Pancreas (tissue), 10 donors: ENCODE data around the gene RALA. TPM values are rescaled to one million over a fixed set of nuclear protein-coding genes. Genes with fewer than 3 reads are reported as not detected.

Experiments
- ATAC-seq, 4 donors: fragments of 200-7000 bp; cut with Tn5 transposase; one replicate each; pipeline versions ENCODE4 v1.8.0 to v1.9.1; 2020; ENCODE audit warnings: mild to moderate bottlenecking in 4 of 4, moderate library complexity in 4 of 4
- DNase-seq, 6 donors: peaks; one replicate each; pipeline ENCODE4 v3.0.0-alpha.2; 2020
- FAIRE-seq: peaks from 2 replicates; lab custom pipeline; 2012; peaks lifted over from hg19 to GRCh38; lab: Jason Lieb, UNC
- H3K27ac ChIP-seq, 4 donors: fragments of 200-600 bp; sonication (generic); 1 replicate in 3 of 4; 2 replicates in 1 of 4; pipeline versions ENCODE4 v1.5.0 to v1.8.0; 2020
- H3K27me3 ChIP-seq, 4 donors: fragments of 200-600 bp; one replicate each; pipeline ENCODE4 v1.8.0; 2021
- H3K36me3 ChIP-seq, 3 donors: fragments of 200-600 bp; sonication (generic) in 1 of 3; one replicate each; pipeline versions ENCODE4 v1.5.0 to v1.8.0; 2020 to 2021
- H3K4me1 ChIP-seq, 3 donors: fragments of 200-600 bp; one replicate each; pipeline ENCODE4 v1.8.0; 2021
- H3K4me3 ChIP-seq, 4 donors: fragments of 200-600 bp; sonication (generic) in 2 of 4; one replicate each; pipeline versions ENCODE4 v1.5.0 to v1.8.0; 2020 to 2021
- H3K9me3 ChIP-seq, 4 donors: fragments of 200-600 bp; one replicate each; pipeline ENCODE4 v1.8.0; 2021
- WGBS, 2 donors: extraction: QIAGEN DNeasy Blood & Tissue Kit; methylation state at CpG; one replicate each; pipeline ENCODE4 v1.1.7; 2013; 5-methylcytosine and 5-hydroxymethylcytosine counted together
- intact Hi-C, 3 donors: fragments of 100-400 bp; cut with DNase I; formaldehyde crosslinking; loops; one replicate each; pipeline versions ENCODE4 v1.11.1 to v1.14.2; 2022
- polyA plus RNA-seq, 2 donors: library from polyadenylated mRNA; stranded (reverse); fragments of 200-250 nt; gene quantifications; one replicate each; pipeline ENCODE4 v1.2.3, GENCODE V29; 2013
- total RNA-seq, 6 donors: library from RNA; stranded (reverse); fragmentation: NEBNext Ultra II Directional in 4 of 6; extraction: Animal tissue kit (Norgen Biotek cat#: 25700) in 4 of 6; gene quantifications; one replicate each; pipeline versions ENCODE4 v1.2.1 to v1.2.4, GENCODE V29; 2021 to 2023
- TF ChIP-seq, protein P1 (sequence below), 4 donors: fragments of 200-600 bp; sonication (generic) in 3 of 4; IDR thresholded peaks; one replicate each; pipeline versions ENCODE4 v1.5.0 to v1.8.0; 2021; ENCODE audit warnings: antibody characterized with exemption in 4 of 4
- donor health status: healthy with polysubstance abuse.
- donor health status: DM: no; HTN: no; CAD: no; lungs with moderate emphysema.
- donor health status: DM: no; HTN: no; CAD: no.
- donor health status: control.
- donor health status: control.
- donor health status: Bipolar disorder and iron deficiency.
- donor health status: DM: yes; HTN: yes; CAD: no.
- donor health status: DM: no; HTN: no; CAD: no.
- donor health status: DM: no; HTN: no; CAD: no.
- donor health status: DM: yes; HTN: yes; CAD: no.

The RALA gene
- total and polyA plus RNA-seq, 8 donors, result 7.0 to 19.1 (median 8.8) TPM

DNA sequence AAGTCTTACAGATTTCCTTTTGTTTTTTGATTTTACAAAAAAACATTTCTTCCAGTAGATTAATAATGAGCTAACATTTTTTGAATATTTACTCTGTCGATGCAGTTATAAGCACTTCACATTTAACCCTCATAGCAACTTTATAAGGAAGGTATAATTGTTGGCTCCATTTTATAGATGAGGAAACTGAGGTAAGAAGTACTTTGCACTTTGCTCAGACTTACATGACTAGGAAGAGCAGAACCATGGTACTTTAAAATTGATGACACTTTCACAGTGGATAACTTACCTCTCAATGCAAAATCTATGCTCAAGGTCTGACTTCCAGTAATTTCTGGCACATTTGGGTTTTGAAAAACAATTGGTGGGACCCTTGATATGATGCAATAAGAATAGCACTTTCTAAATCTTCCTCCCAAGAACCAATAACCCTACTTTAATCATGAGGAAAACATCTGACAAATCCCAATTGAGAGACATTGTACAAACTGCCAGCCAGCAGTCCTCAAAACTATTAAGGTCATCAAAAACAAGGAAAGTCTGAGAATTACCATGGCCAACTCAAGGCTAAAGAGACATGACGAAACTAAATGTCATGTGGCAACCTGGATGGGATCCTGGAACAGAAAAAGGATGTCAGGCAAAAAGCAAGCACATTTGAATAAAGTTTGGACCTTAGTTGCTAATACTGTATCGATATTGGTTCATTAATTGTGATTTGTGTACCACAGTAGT is 72.6 kb downstream of the RALA start:
- TF ChIP-seq, protein P1, sequence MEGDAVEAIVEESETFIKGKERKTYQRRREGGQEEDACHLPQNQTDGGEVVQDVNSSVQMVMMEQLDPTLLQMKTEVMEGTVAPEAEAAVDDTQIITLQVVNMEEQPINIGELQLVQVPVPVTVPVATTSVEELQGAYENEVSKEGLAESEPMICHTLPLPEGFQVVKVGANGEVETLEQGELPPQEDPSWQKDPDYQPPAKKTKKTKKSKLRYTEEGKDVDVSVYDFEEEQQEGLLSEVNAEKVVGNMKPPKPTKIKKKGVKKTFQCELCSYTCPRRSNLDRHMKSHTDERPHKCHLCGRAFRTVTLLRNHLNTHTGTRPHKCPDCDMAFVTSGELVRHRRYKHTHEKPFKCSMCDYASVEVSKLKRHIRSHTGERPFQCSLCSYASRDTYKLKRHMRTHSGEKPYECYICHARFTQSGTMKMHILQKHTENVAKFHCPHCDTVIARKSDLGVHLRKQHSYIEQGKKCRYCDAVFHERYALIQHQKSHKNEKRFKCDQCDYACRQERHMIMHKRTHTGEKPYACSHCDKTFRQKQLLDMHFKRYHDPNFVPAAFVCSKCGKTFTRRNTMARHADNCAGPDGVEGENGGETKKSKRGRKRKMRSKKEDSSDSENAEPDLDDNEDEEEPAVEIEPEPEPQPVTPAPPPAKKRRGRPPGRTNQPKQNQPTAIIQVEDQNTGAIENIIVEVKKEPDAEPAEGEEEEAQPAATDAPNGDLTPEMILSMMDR (IDR thresholded peaks at IDR 0.05), result no peak
- ATAC-seq (no peak), DNase-seq (no peak), FAIRE-seq (no peak)
- no peaks in the 10 kb centered on the region for H3K27me3 ChIP-seq
- H3K4me1 ChIP-seq, result no peaks in the 10 kb centered on the region
- no peaks in the 10 kb centered on the region for H3K9me3 ChIP-seq
- WGBS, 2 donors, result 87 to 90% methylated on average over 3 of the region's 3 CpGs
- H3K36me3 ChIP-seq, result peaks cover 0 to 16% (median 3%) of the 10 kb centered on the region in 3 donors
- H3K27ac ChIP-seq, result no peak overlapping the region
- no peak overlapping the region for H3K4me3 ChIP-seq
- intact Hi-C loops, result no loop called here

DNA sequence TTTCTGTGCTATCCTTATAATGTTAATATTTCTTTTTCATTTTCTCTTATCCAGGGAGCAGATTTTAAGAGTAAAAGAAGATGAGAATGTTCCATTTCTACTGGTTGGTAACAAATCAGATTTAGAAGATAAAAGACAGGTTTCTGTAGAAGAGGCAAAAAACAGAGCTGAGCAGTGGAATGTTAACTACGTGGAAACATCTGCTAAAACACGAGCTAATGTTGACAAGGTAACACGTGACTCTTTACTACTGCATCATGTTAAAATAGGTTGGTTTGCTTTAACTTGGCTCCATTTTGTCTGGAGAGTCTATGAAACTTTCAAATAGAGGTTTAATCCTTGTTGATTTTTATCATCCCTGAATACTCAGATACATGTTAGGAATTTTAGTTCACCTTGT is 73.3 kb downstream of the RALA start:
- no peaks in the 10 kb centered on the region for H3K4me1 ChIP-seq
- no peak overlapping the region for H3K4me3 ChIP-seq
- no peaks in the 10 kb centered on the region for H3K27me3 ChIP-seq
- 76 to 90% methylated on average over 3 of the region's 3 CpGs for WGBS, 2 donors
- FAIRE-seq (no peak), DNase-seq (no peak), ATAC-seq (no peak)
- H3K36me3 ChIP-seq, result peaks cover 0 to 16% (median 3%) of the 10 kb centered on the region in 3 donors
- no peaks in the 10 kb centered on the region for H3K9me3 ChIP-seq
- TF ChIP-seq, protein P1 (IDR thresholded peaks at IDR 0.05), result no peak
- intact Hi-C loops, result no loop called here
- no peak overlapping the region for H3K27ac ChIP-seq

DNA sequence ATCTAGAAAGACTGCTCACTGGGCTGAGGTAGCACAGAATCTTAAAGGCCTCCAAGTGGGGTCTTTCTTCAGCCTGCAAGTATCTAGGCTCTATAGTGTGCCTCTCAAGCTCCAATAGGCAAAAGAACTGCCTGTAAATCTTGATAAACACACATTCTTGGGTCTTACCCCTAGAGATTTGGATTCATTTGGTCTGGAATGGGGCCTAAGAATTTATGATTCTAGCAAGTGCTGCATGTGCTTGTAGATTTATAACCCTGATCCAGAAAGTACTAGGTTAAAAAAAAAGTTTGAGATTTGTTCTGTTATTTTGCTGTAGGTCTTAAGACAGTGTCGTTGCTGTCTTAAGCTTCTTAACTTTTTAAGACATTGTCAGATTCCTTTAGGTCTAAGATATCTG is 74.1 kb downstream of the RALA start:
- Histone ChIP-seq H3K9me3 (no peaks in the 10 kb centered on the region), H3K36me3 (peaks cover 0 to 10% (median 3%) of the 10 kb centered on the region in 3 donors), H3K4me3 (no peak overlapping the region), H3K4me1 (no peaks in the 10 kb centered on the region), H3K27ac (no peak overlapping the region), H3K27me3 (no peaks in the 10 kb centered on the region)
- ATAC-seq (no peak), DNase-seq (no peak), FAIRE-seq (no peak)
- 91 to 92% methylated on average over 1 of the region's 1 CpG for WGBS, 2 donors
- intact Hi-C loops, result no loop called here
- TF ChIP-seq, protein P1 (IDR thresholded peaks at IDR 0.05), result no peak

DNA sequence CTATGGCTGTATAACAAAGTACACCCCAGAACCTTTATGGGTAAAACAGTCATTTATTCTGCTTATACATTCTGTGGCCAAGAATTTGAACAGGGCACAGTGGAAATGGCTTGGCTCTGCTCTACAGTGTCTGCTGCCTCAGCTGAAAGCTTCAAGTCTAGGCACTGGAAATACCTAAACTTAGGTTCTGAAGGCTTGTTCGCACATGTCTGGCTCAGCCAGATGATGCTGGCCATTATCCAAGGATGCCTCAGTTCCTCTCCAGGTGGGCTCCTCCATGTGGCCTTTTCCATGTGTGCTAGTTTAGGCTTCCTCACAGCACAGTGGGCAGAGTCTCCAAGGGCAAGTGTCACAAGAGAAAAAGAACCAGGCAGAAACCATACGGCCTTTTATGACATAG is 76.8 kb downstream of the RALA start:
- Histone ChIP-seq H3K4me3 (no peak overlapping the region), H3K9me3 (no peaks in the 10 kb centered on the region), H3K27ac (no peak overlapping the region), H3K4me1 (no peaks in the 10 kb centered on the region), H3K27me3 (no peaks in the 10 kb centered on the region), H3K36me3 (peaks cover 0 to 10% (median 3%) of the 10 kb centered on the region in 3 donors)
- no peak for DNase-seq
- intact Hi-C loops, result no loop called here
- FAIRE-seq, result no peak
- TF ChIP-seq, protein P1 (IDR thresholded peaks at IDR 0.05), result no peak
- no peak for ATAC-seq
- WGBS, 2 donors, result 94 to 95% methylated on average over 2 of the region's 2 CpGs

DNA sequence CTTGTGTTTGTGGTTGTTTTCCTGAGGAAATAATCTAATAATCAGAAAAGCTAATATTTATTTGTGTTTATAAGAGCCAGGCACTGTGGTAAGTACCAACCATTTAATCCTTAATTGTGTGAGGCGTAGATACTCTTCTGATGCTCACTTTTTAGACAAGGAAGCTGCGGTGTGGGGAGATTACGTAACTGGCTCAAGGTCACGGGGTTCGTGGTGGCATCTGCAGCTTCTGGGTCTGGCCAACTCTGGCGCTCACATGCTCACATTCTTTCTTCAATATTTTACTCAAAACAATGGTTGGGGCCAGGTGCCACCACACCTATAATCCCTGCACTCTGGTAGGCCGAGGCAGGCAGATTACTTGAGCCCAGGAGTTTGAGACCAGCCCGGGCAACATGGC is 77.6 kb downstream of the RALA start:
- ATAC-seq (peak in 2 of 4 donors; percentile 60 to 61), DNase-seq (peak in 1 of 6 donors; percentile 40), FAIRE-seq (no peak)
- Histone ChIP-seq H3K27me3 (no peaks in the 10 kb centered on the region), H3K4me3 (no peak overlapping the region), H3K4me1 (no peaks in the 10 kb centered on the region), H3K27ac (no peak overlapping the region), H3K36me3 (peaks cover 0 to 10% (median 3%) of the 10 kb centered on the region in 3 donors), H3K9me3 (no peaks in the 10 kb centered on the region)
- WGBS, 2 donors, result 84 to 87% methylated on average over 8 of the region's 8 CpGs
- TF ChIP-seq, protein P1 (IDR thresholded peaks at IDR 0.05), result no peak
- intact Hi-C loops, result no loop called here
